Measurements from ENCODE around the gene PADI3.

PADI3 gene

GRCh38 chr1:17248781-17249180 is at the start of gene PADI3:
TSS of gene PADI3 (plus strand) at chr1:17249098. CDS start at chr1:17249138, 40 bp downstream.
- no peak for DNase-seq

- no peak for DNase-seq
These were observed 49.4 kb upstream of the PADI3 start for GRCh38 chr1:17199267-17200044.

- no peak for DNase-seq
These were observed 48.7 kb upstream of the PADI3 start for GRCh38 chr1:17200246-17200645.

- no peak for DNase-seq
These were observed 48.1 kb upstream of the PADI3 start for GRCh38 chr1:17200756-17201155.

GRCh38 chr1:17201201-17202021 is 47.5 kb upstream of the PADI3 start:
- DNase-seq: no peak

- DNase-seq: no peak
These were observed 44.1 kb upstream of the PADI3 start, which contains the start of gene PADI1 for GRCh38 chr1:17204546-17205440. TSS of gene PADI1 (plus strand) at chr1:17205128. CDS start at chr1:17205218, 90 bp downstream.

GRCh38 chr1:17205652-17206051 is 43.2 kb upstream of the PADI3 start:
- DNase-seq: no peak

- DNase-seq: no peak
These were observed 42.7 kb upstream of the PADI3 start for GRCh38 chr1:17206196-17206595.

- peak; percentile 35 for DNase-seq
These were observed 41.9 kb upstream of the PADI3 start for GRCh38 chr1:17207046-17207445.

- DNase-seq: no peak
These were observed 41.4 kb upstream of the PADI3 start for GRCh38 chr1:17207540-17207939.

GRCh38 chr1:17207966-17208418 is 40.9 kb upstream of the PADI3 start:
- no peak for DNase-seq

- DNase-seq: no peak
These were observed 40.4 kb upstream of the PADI3 start for GRCh38 chr1:17208546-17208945.

- DNase-seq: no peak
These were observed 39.5 kb upstream of the PADI3 start for GRCh38 chr1:17209430-17209829.

- DNase-seq: no peak
These were observed 38.7 kb upstream of the PADI3 start for GRCh38 chr1:17210176-17210575.

- no peak for DNase-seq
These were observed 37.5 kb upstream of the PADI3 start for GRCh38 chr1:17211377-17211776.

GRCh38 chr1:17212009-17212408 is 36.9 kb upstream of the PADI3 start:
- DNase-seq: no peak

GRCh38 chr1:17212487-17213121 is 36.3 kb upstream of the PADI3 start:
- DNase-seq: no peak

- DNase-seq: no peak
These were observed 35.6 kb upstream of the PADI3 start for GRCh38 chr1:17213148-17213781.

GRCh38 chr1:17213782-17214148 is 35.1 kb upstream of the PADI3 start:
- no peak for DNase-seq

GRCh38 chr1:17214876-17215544 is 33.9 kb upstream of the PADI3 start:
- DNase-seq: no peak

- DNase-seq: no peak
These were observed 33.4 kb upstream of the PADI3 start for GRCh38 chr1:17215545-17215890.

Measured in midbrain (tissue), 1 donor.